NCI-H69 (cell line): ENCODE data around the gene COQ5.
A peak's percentile ranks its signal among the peaks of the same experiment; 100 is the strongest.
"Not testable (repeated sequence)": the region's sequence is repeated elsewhere in the genome, so short reads cannot be mapped to it uniquely, and the experiment has no call there.

Experiments
- DNase-seq: peaks from one replicate; lab custom pipeline; 2025; lab: John Stamatoyannopoulos, UW

The COQ5 gene, protein sequence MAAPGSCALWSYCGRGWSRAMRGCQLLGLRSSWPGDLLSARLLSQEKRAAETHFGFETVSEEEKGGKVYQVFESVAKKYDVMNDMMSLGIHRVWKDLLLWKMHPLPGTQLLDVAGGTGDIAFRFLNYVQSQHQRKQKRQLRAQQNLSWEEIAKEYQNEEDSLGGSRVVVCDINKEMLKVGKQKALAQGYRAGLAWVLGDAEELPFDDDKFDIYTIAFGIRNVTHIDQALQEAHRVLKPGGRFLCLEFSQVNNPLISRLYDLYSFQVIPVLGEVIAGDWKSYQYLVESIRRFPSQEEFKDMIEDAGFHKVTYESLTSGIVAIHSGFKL

GRCh38 chr12:120528861-120529525 lies at the start of gene COQ5:
Gene COQ5, minus strand, starts transcription at chr12:120529158. Its CDS starts 17 bp downstream, at chr12:120529141.
- DNase-seq = peak; percentile 95

DNA sequence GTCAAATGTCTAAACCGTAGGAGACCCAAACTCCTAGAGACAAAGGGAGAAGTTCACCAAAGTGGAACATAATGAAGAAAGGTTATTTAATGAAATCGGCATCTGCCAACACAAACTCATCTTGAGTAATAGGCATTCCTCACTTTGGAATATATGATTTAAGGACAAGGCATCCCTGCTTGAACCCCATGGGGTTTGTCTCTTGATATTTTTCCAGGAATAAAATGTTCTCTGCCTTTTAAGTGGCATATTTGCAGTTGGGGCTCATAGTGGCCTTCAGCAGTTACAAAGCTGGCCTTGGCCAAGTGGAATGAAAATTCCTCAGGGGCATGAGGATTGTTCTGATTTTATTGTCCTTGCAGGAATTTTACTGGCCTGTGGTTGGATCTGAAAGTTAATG lies 45.1 kb upstream of the COQ5 start:
- no peak for DNase-seq

- DNase-seq = no peak
Observed at GRCh38 chr12:120573560-120573959, 44.6 kb upstream of the COQ5 start.

DNA sequence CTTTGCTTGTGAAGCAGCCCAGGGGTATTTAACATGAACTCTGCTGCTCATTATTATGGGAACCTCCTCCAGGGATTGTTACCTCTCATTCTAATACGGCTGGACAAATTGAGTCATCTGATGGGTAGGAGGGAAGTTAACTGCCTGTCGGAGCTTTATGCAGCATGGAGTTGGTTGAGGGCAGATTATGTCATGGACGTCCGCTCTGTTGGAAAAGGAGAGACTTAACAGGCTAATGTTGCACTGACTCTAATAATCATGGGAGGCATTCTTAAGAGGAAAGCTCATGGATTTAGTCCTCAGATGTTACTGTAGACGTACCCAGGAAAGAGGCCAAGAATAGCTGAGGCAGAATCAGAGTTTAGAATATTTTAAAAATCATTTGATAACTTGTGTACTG lies 42.3 kb upstream of the COQ5 start:
- no peak for DNase-seq

DNA sequence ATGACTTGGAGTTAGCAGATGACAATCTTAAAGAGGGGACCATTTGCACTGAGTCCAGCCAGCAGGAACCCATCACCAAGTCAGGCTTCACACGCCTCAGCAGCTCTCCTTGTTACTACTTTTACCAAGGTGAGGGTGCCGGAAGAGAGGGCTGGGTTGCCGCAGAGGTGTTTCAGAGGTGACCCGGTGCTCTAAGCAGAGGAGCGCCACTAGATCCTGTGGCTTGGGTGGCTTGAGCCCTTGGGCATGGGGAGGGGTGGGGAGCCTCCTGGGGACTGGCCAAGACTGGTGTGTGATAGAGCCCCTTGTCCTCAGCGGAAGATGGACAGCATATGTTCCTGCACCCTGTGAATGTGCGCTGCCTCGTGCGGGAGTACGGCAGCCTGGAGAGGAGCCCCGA lies 34.5 kb upstream of the COQ5 start:
- DNase-seq = no peak

- no peak for DNase-seq
Observed at GRCh38 chr12:120562906-120563305, 33.9 kb upstream of the COQ5 start.

DNA sequence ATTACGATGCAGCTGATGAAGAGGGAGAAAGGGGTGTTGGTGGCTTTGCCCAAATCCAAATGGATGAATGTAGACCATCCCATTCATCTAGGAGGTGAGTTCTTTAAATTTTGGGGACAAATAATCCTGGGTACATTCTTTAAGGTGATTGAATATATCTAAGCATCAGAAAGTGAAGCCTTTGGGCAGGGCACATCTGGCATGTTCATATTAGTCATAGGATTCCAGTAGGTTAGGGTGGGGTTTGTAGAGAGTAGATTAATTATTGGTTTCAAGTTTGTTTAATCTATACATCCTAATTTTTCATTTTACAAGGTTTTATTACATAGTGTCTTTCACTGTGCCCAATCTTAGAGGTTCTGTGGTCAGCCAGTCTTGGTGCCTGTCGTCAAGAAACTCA lies 28.6 kb upstream of the COQ5 start:
- no peak for DNase-seq

DNA sequence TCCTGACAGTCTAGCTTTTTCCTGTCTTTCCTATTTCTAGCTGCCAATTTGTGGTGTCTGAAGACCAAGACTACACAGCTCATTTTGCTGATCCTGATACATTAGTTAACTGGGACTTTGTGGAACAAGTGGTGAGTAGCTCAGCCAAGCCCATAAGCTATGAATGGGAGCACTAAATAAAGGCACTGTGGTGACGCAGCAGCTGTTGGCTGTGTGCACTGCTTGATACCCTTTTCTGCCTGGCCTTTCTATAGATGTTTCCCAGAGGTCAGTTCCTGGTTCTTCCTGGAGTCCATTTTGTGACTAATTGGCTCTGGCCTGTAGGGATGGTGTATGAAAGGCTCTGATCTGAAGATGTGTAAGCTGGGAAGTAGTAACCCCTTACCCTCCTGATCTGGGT lies 25.7 kb upstream of the COQ5 start:
- DNase-seq = no peak

GRCh38 chr12:120546050-120546386 lies 17.1 kb upstream of the COQ5 start:
- DNase-seq = peak; percentile 87

- no peak for DNase-seq
Observed at GRCh38 chr12:120544691-120545090, 15.7 kb upstream of the COQ5 start.

GRCh38 chr12:120542166-120542565 lies 13.2 kb upstream of the COQ5 start:
- DNase-seq = no peak

GRCh38 chr12:120540445-120540844 lies 11.5 kb upstream of the COQ5 start:
- no peak for DNase-seq

DNA sequence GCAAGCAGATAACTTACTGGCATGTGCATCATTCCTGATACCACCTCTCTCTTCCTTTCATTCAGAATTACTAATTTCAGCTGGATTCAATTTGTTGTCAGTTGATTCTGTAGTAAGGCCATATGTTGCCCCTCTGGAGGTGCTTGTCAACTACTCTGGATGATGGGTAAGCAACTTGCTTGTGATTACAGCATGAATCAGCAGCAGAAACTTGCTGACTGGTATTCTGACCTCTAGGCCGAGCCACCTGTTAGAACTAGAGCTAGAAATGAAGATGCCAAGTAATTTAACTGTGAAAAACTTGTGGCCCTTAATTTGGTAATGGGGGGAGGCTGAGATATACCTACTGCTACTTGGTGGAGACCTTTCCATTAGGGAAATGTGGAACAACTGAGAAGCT lies 10.3 kb upstream of the COQ5 start:
- peak; percentile 11 for DNase-seq

DNA sequence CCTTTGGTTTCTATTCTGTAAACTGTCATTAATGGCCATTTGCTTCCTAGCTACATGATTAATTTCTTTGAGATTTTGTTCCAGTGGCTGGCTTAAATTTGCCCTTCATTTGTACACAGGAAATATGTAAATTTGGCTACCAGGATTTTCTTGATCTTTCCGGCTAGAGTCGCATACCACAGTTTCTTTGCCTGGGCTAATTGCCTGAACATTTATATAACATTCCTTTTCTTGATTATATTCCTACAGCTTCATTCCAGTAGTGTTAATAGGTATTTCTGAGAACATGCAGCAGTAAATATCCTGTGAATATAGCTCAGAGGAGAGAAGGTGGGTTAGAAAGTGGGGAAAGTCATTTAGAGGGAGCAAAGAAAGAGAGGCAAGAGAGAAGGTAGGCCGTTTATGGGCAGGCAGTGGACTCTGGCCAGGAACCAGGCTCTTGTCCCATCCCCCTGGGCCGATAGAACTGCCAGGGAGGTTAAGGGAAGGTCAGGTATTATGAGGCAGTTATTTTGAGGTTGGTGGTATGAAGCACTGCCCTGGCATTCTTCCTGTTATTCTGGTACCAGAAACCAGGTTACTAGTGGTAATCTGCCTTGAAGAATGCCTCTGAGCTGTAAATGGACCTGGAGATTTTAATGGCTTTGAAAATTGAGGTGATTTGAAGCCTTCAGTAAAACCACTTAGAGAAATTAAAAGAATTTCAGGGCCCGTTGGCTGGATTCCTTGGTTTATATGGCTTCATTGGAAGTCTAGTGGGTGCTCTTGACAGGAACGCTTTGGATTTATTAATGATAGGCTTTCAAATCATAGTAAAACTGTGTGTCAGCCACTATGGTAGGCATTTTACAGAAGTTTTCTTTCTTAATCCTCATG lies 9.6 kb upstream of the COQ5 start:
- DNase-seq = no peak

DNA sequence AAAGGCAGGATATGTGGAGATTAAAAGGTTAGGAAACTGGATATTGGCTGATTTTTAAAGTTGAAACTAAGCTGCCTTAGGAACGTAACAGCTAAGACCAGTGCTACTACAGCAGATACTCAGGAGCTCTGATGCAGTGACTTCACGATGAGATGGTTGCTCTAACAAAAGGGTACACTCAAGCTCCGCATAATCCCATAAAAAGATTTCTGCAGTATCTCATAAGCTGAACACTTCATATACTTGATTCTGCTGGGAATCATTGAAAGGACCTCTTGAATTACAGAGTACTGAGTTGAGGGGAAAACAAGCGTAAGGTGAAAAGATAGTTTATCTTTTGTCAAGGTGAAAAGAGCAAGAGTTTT lies 8.9 kb upstream of the COQ5 start:
- DNase-seq = no peak

GRCh38 chr12:120536064-120536791 lies 7.3 kb upstream of the COQ5 start:
- no peak for DNase-seq

DNA sequence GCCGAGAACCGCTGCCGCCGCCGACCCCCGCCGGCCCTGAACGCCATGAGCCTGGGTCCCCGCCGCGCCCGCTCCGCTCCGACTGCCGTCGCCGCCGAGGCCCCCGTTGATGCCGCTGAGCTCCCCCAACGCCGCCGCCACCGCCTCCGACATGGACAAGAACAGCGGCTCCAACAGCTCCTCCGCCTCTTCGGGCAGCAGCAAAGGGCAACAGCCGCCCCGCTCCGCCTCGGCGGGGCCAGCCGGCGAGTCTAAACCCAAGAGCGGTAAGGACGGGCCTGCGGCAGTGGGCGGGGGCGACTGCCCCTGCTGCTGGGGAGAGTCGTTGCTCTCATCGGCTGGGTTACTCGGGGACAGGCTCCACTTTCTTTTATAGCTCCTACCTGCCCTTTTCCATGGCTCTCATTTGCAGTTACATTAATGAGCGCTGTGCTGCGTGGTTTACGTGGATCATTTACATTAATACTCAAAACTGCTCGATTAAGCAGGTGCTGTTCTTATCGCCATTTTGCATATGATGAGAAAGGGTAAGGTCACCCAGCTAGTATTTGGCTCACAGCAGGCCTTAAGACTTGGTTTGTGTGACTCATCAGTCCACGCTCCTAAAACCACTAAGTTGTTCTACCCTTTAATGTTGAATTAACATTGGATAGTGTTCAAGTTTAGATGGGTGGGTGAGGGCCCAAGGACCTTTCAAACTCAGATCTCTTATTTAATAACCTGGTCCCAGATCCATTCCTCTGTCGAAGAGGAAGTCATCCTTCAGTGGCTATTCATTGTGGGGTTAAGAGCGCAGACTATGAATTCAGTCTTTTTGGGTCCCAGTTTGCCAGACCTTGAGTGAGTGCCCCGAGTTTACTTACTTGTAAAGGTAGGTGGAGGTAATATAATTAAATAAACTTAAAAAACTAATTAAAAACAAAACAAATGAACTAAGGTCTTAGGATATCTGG lies 6.0 kb upstream of the COQ5 start:
- DNase-seq = peak; percentile 76

DNA sequence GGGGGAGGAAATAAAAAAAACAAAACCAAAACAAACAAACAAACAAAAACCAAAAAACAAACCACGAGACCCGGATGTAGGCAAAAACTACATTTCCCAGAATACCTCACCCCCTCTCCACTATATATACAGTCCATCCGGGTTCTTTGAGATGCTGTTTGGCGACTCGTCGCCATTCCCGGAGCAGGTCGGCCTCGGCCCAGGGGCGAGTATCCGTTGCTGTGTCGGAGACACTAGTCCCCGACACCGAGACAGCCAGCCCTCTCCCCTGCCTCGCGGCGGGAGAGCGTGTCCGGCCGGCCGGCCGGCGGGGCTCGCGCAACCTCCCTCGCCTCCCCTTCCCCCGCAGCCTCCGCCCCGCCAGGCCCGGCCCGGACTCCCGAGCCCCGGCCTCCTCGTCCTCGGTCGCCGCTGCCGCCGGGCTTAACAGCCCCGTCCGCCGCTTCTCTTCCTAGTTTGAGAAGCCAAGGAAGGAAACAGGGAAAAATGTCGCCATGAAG lies 5.3 kb upstream of the COQ5 start, which contains the start of gene RNF10:
TSS of gene RNF10 (plus strand) at position 154 of the 500 bp plus-strand sequence. CDS start 456 bp downstream, outside the sequence.
- DNase-seq = peak; percentile 96

DNA sequence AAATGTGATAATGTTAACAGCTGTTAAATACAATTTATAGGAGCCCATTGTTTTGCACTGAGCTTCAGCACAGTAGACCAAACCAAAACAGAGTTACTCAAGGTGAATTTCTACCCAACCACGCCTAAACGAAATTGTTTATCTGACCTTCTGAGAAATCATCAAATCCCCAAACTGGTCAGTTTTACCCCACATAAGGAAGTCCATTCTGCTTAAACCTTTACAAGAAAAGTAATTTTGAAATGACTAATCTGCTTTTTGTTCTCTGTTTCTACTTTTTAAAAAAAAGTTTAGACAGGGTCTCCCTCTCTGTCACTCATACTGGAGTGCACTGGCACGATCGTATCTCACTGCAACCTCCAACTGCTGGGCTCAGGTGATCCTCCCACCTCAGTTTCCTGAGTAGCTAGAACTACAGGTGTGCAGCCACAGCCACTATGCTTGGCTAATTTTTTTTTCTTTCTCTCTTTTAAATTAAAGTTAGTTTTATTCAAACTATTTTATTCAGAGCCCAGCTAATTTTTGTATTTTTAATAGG lies 3.8 kb upstream of the COQ5 start:
- DNase-seq = no peak

DNA sequence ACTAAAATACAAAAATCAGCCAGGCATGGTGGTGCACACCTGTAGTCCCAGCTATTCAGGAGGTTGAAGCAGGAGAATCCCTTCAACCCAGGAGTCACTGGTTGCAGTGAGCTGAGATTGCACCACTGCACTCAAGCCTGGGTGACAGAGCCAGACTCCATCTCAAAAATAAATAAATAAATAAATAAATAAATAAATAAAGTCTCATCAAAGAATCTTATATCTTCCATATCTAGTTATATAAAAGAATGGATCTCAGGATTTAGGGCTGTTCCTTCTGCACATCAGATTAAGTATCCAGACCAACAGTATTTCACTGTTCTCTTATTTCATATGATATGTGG lies 1.4 kb upstream of the COQ5 start:
- not testable (repeated sequence) for DNase-seq
